Smooth muscle cell (in vitro differentiated cells): ENCODE results near the gene DYNC1H1. TPM values are rescaled to one million over a fixed set of nuclear protein-coding genes. Genes with fewer than 3 reads are reported as not detected.

Experiments used
- DNase-seq: peaks from one replicate; lab custom pipeline; 2025; ENCODE audit not compliant: unreplicated experiment; lab: John Stamatoyannopoulos, UW
- H2AFZ ChIP-seq: fragments of 200-600 bp; sonication (generic); 2 replicates; pipeline ENCODE4 v1.6.0; 2016; ENCODE audit warnings: antibody characterized with exemption, low read depth, mild to moderate bottlenecking
- H3F3A ChIP-seq: fragments of 200-600 bp; sonication (generic); 2 replicates; pipeline ENCODE4 v1.6.0; 2017; ENCODE audit warnings: antibody characterized with exemption, low read depth
- H3K27ac ChIP-seq: fragments of 200-600 bp; sonication (generic); 2 replicates; pipeline ENCODE4 v1.5.1; 2016; ENCODE audit warnings: low read depth, mild to moderate bottlenecking
- H3K27me3 ChIP-seq: fragments of 200-600 bp; sonication (generic); 2 replicates; pipeline ENCODE4 v1.6.1; 2016; ENCODE audit warnings: low read depth, mild to moderate bottlenecking
- H3K36me3 ChIP-seq: fragments of 200-600 bp; sonication (generic); 2 replicates; pipeline ENCODE4 v1.5.1; 2016; ENCODE audit warnings: low read depth
- H3K4me1 ChIP-seq: fragments of 200-600 bp; sonication (generic); 2 replicates; pipeline ENCODE4 v1.5.1; 2016; ENCODE audit warnings: low read depth
- H3K4me2 ChIP-seq: fragments of 200-600 bp; sonication (generic); 2 replicates; pipeline ENCODE4 v1.6.0; 2016; ENCODE audit warnings: mild to moderate bottlenecking
- H3K4me3 ChIP-seq: fragments of 200-600 bp; sonication (generic); 2 replicates; pipeline ENCODE4 v1.5.1; 2016; ENCODE audit warnings: mild to moderate bottlenecking
- H3K79me2 ChIP-seq: fragments of 200-600 bp; sonication (generic); 2 replicates; pipeline ENCODE4 v1.6.0; 2016; ENCODE audit warnings: low read depth, mild to moderate bottlenecking
- H3K9ac ChIP-seq: fragments of 200-600 bp; sonication (generic); 2 replicates; pipeline ENCODE4 v1.6.0; 2016; ENCODE audit warnings: low read depth
- H3K9me3 ChIP-seq: fragments of 200-600 bp; sonication (generic); replicated peaks from 2 replicates; pipeline ENCODE4 v1.5.1; 2016; ENCODE audit warnings: low read depth
- H4K20me1 ChIP-seq: fragments of 200-600 bp; sonication (generic); 2 replicates; pipeline ENCODE4 v1.6.0; 2016; ENCODE audit warnings: low read depth
- CTCF ChIP-seq: fragments of 200-600 bp; sonication (generic); IDR thresholded peaks from 2 replicates; pipeline ENCODE4 v1.5.1; 2017; ENCODE audit warnings: borderline replicate concordance, mild to moderate bottlenecking, antibody characterized with exemption; ENCODE audit not compliant: insufficient read depth, poor library complexity, severe bottlenecking
- WGBS: methylation state at CpG from one replicate; pipeline ENCODE4 v1.1.7; 2016; ENCODE audit warnings: low lambda C conversion rate; 5-methylcytosine and 5-hydroxymethylcytosine counted together
- polyA plus RNA-seq: library from polyadenylated mRNA; unstranded; fragments of >200 nt; fragmentation: Nextera tagmentation; extraction: Ambion mirVana; gene quantifications from 2 replicates; pipeline ENCODE4 v1.2.1, GENCODE V29; 2016
- total RNA-seq: library from RNA; depleted of rRNA; stranded (reverse); fragments of >200 nt; gene quantifications from 2 replicates; pipeline ENCODE4 v1.2.3, GENCODE V29; 2014

Gene DYNC1H1
- total and polyA plus RNA-seq, 2 experiments from 2014 or later = 137 to 399 TPM

- Histone ChIP-seq H3K4me3 (no peak overlapping the region), H3K27ac (no peak overlapping the region), H4K20me1 (no peaks in the 10 kb centered on the region), H3K4me1 (no peaks in the 10 kb centered on the region), H2AFZ (no peak overlapping the region), H3K79me2 (peaks cover under 1% of the 10 kb centered on the region), H3F3A (no peaks in the 10 kb centered on the region), H3K27me3 (no peaks in the 10 kb centered on the region), H3K4me2 (no peak overlapping the region), H3K9me3 (no peaks in the 10 kb centered on the region), H3K36me3 (no peaks in the 10 kb centered on the region), H3K9ac (no peak overlapping the region)
- no peak for DNase-seq
- no peak for TF ChIP-seq CTCF
- WGBS = 81% methylated on average over 6 of the region's 6 CpGs
These were observed 9.9 kb upstream of the DYNC1H1 start for GRCh38 chr14:101954501-101954900.

- H3K27ac ChIP-seq = no peak overlapping the region
- H3K27me3 ChIP-seq = no peaks in the 10 kb centered on the region
- no peak overlapping the region for H3K9ac ChIP-seq
- no peaks in the 10 kb centered on the region for H3F3A ChIP-seq
- H3K4me3 ChIP-seq = no peak overlapping the region
- H3K4me1 ChIP-seq = no peaks in the 10 kb centered on the region
- no peaks in the 10 kb centered on the region for H4K20me1 ChIP-seq
- H3K79me2 ChIP-seq = no peaks in the 10 kb centered on the region
- H2AFZ ChIP-seq = no peak overlapping the region
- no peak for DNase-seq
- H3K9me3 ChIP-seq = no peaks in the 10 kb centered on the region
- TF ChIP-seq CTCF = no peak
- no peak overlapping the region for H3K4me2 ChIP-seq
- WGBS = 91% methylated on average over 31 of the region's 34 CpGs
- H3K36me3 ChIP-seq = no peaks in the 10 kb centered on the region
These were observed 8.6 kb upstream of the DYNC1H1 start for GRCh38 chr14:101955695-101956161.

GRCh38 chr14:101956179-101956885 lies 8.0 kb upstream of the DYNC1H1 start:
- no peak overlapping the region for H3K9ac ChIP-seq
- no peaks in the 10 kb centered on the region for H3K27me3 ChIP-seq
- H3K27ac ChIP-seq = no peak overlapping the region
- no peaks in the 10 kb centered on the region for H3K9me3 ChIP-seq
- H3K4me2 ChIP-seq = no peak overlapping the region
- no peak for TF ChIP-seq CTCF
- no peak for DNase-seq
- H4K20me1 ChIP-seq = no peaks in the 10 kb centered on the region
- no peaks in the 10 kb centered on the region for H3F3A ChIP-seq
- H3K36me3 ChIP-seq = no peaks in the 10 kb centered on the region
- H2AFZ ChIP-seq = no peak overlapping the region
- 89% methylated on average over 25 of the region's 25 CpGs for WGBS
- H3K4me1 ChIP-seq = no peaks in the 10 kb centered on the region
- H3K79me2 ChIP-seq = no peaks in the 10 kb centered on the region
- H3K4me3 ChIP-seq = no peak overlapping the region
